ENCODE measurements around the gene UBXN11.
"Not testable (repeated sequence)": the region's sequence is repeated elsewhere in the genome, so short reads cannot be mapped to it uniquely, and the experiment has no call there.

The UBXN11 gene

GRCh38 chr1:26293911-26294463 is 12.4 kb downstream of the UBXN11 start:
- no peak for ATAC-seq (replicated peaks; ENCODE audit: extremely low read depth, poor library complexity, severe bottlenecking)
- H3K36me3 Mint-ChIP-seq (ENCODE audit: insufficient read depth): peaks cover 3% of the 10 kb centered on the region

GRCh38 chr1:26292735-26293134 is 13.7 kb downstream of the UBXN11 start:
- H3K4me3 Mint-ChIP-seq; H3K36me3 Mint-ChIP-seq (ENCODE audit: insufficient read depth); H3K9me3 Mint-ChIP-seq; ATAC-seq (replicated peaks; ENCODE audit: extremely low read depth, poor library complexity, severe bottlenecking); DNase-seq (ENCODE audit: low spot score in 2 of 2); H3K27me3 Mint-ChIP-seq: not testable (repeated sequence)
- H3K4me1 Mint-ChIP-seq: peaks cover 72% of the 10 kb centered on the region
- H3K27ac Mint-ChIP-seq (ENCODE audit: low read depth): peak overlapping the region; percentile 85

More at GRCh38 chr1:26293911-26294463, 12.4 kb downstream of the UBXN11 start:
- H3K4me1 Mint-ChIP-seq: peaks cover 59% of the 10 kb centered on the region
- no peak overlapping the region for H3K4me3 Mint-ChIP-seq
- DNase-seq (ENCODE audit: low spot score in 2 of 2): no peak
- no peaks in the 10 kb centered on the region for H3K9me3 Mint-ChIP-seq
- H3K27me3 Mint-ChIP-seq: no peaks in the 10 kb centered on the region
- no peak overlapping the region for H3K27ac Mint-ChIP-seq (ENCODE audit: low read depth)

DNA sequence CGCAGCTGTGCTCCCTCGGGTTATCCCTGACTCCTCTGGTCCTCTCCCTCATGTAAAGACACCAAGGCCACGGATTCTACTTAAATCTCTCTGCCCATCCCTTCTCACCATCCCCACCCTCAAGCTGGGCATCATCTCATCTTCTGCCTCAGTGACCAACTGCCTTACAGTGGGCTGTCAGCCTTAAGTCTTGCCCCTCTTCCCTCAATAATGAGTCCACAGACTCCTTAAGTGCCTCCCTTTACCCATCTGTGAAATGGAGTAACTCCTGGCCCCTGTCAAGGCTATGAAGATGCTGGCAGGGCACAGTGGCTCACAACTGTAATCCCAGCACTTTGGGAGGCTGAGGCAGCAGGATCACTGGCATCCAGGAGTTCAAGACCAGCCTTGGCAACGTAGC is 14.5 kb downstream of the UBXN11 start:
- Mint-ChIP-seq H3K9me3 (no peaks in the 10 kb centered on the region), H3K36me3 (ENCODE audit: insufficient read depth) (peaks cover 3% of the 10 kb centered on the region), H3K4me3 (peak overlapping the region; percentile 61), H3K27ac (ENCODE audit: low read depth) (peak overlapping the region; percentile 85), H3K27me3 (no peaks in the 10 kb centered on the region), H3K4me1 (peaks cover 80% of the 10 kb centered on the region)
- DNase-seq (ENCODE audit: low spot score in 2 of 2) (no peak), ATAC-seq (replicated peaks; ENCODE audit: extremely low read depth, poor library complexity, severe bottlenecking) (no peak)

- H3K4me1 Mint-ChIP-seq: peaks cover 82% of the 10 kb centered on the region
- H3K27ac Mint-ChIP-seq (ENCODE audit: low read depth): peak overlapping the region; percentile 85
- H3K9me3 Mint-ChIP-seq: no peaks in the 10 kb centered on the region
- DNase-seq (ENCODE audit: low spot score in 2 of 2) (no peak), ATAC-seq (replicated peaks; ENCODE audit: extremely low read depth, poor library complexity, severe bottlenecking) (no peak)
- peaks cover 3% of the 10 kb centered on the region for H3K36me3 Mint-ChIP-seq (ENCODE audit: insufficient read depth)
- H3K4me3 Mint-ChIP-seq: peak overlapping the region; percentile 61
- H3K27me3 Mint-ChIP-seq: no peaks in the 10 kb centered on the region
Observed at GRCh38 chr1:26291433-26291832, 15.0 kb downstream of the UBXN11 start.

- no peaks in the 10 kb centered on the region for H3K27me3 Mint-ChIP-seq
- H3K9me3 Mint-ChIP-seq: no peaks in the 10 kb centered on the region
- ATAC-seq (replicated peaks; ENCODE audit: extremely low read depth, poor library complexity, severe bottlenecking) (no peak), DNase-seq (ENCODE audit: low spot score in 2 of 2) (no peak)
- H3K4me1 Mint-ChIP-seq: peaks cover 81% of the 10 kb centered on the region
- peak overlapping the region; percentile 93 for H3K27ac Mint-ChIP-seq (ENCODE audit: low read depth)
- peak overlapping the region; percentile 71 for H3K4me3 Mint-ChIP-seq
- peaks cover 3% of the 10 kb centered on the region for H3K36me3 Mint-ChIP-seq (ENCODE audit: insufficient read depth)
Observed at GRCh38 chr1:26290882-26291261, 15.6 kb downstream of the UBXN11 start.

DNA sequence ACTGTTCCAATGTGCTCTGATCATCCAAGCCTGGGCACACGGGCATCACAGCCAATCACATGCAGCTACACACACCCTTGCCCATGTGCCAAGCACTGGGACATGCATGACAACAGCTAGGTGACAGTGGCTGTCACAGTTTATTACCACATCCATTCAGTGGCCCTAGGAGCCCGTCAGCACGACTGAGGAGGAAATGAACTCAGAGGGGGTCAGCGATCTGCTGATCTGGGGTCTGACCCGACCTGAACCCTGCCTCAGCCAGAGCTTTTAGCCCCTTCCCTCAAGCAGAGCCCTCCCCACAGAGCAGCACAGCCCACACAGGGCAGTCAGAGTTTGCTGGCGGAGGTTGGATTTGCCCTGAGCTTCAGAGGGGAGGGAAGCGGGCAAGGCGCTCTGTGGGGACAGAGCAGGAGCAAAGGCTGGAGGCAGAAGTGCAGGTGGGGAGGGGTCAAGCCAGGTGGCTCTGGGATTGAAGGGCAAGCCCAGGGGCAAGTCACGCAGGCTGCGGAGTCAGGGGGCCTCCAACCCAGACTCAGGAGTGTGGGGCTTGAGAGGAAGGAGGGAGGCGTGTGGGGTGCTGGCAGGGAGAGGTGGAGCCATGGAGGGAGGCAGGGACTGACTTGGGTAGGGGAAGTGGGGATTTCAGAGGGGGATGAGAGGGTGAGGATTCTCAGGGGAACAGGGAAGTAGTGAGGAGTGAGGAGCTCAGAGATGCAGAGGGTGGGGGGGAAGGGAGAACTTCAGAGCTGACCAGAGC is 16.1 kb downstream of the UBXN11 start:
- Mint-ChIP-seq H3K9me3 (no peaks in the 10 kb centered on the region), H3K4me3 (peak overlapping the region; percentile 71), H3K27me3 (no peaks in the 10 kb centered on the region), H3K4me1 (peaks cover 79% of the 10 kb centered on the region), H3K27ac (ENCODE audit: low read depth) (peak overlapping the region; percentile 93), H3K36me3 (ENCODE audit: insufficient read depth) (peaks cover 6% of the 10 kb centered on the region)
- no peak for ATAC-seq (replicated peaks; ENCODE audit: extremely low read depth, poor library complexity, severe bottlenecking)
- DNase-seq (ENCODE audit: low spot score in 2 of 2): no peak

GRCh38 chr1:26289158-26290059 is 17.0 kb downstream of the UBXN11 start:
- Mint-ChIP-seq H3K36me3 (ENCODE audit: insufficient read depth) (peaks cover 11% of the 10 kb centered on the region), H3K4me1 (peaks cover 80% of the 10 kb centered on the region), H3K9me3 (no peaks in the 10 kb centered on the region), H3K4me3 (peak overlapping the region; percentile 71), H3K27ac (ENCODE audit: low read depth) (peak overlapping the region; percentile 93), H3K27me3 (no peaks in the 10 kb centered on the region)
- no peak for DNase-seq (ENCODE audit: low spot score in 2 of 2)
- peak; percentile 9 for ATAC-seq (replicated peaks; ENCODE audit: extremely low read depth, poor library complexity, severe bottlenecking)

DNA sequence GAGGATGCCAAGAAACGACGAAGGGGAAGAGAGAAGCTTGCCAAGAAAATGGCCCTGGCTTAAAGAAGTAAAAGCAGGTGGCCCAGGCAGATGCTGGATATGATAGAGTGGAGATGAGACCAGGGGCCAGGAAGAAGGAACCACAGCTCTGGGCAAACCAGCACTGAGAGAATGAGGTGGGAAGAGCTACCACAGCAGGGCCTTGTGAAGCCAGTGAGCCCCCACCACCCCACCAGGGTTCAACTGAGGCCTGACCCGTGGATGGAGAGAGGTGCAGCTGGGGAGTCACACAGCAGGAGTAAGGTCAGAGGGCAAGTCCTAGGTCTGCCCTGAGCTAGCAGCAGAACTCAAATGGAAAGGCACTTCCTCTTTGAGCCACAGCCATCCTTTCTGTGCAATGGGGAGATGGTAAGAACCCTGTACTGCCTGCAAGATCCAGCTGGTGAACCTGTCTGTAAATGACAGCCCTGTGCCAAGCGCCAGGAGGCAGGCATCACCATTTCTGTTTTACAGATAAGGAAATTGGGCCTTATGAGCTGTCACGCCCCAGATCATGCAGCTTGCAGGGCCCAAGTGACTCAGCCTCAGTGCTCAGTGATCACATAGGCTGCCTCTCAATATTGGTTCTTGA is 18.0 kb downstream of the UBXN11 start:
- Mint-ChIP-seq H3K9me3 (no peaks in the 10 kb centered on the region), H3K4me3 (peak overlapping the region; percentile 71), H3K4me1 (peaks cover 89% of the 10 kb centered on the region), H3K36me3 (ENCODE audit: insufficient read depth) (peaks cover 16% of the 10 kb centered on the region), H3K27me3 (no peaks in the 10 kb centered on the region), H3K27ac (ENCODE audit: low read depth) (peak overlapping the region; percentile 93)
- no peak for DNase-seq (ENCODE audit: low spot score in 2 of 2)
- ATAC-seq (replicated peaks; ENCODE audit: extremely low read depth, poor library complexity, severe bottlenecking): no peak

DNA sequence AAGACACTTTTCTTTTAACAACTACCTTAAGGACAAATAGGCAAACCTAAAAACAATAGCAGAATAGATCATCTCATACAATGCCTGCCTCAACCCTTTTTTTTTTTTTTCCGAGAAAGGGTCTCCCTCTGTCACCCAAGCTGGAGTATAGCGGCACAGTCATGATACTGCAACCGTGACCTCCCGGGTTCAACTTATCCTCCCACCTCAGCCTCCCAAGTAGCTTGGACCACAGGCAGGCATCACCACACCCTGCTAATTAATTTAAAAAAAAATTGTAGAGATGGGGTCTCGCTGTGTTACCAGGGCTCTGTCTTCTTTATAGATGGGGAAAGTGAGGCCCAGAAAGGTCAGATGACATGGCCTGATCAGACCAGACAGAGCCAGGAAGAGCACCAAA is 18.6 kb downstream of the UBXN11 start:
- no peak for DNase-seq (ENCODE audit: low spot score in 2 of 2)

DNA sequence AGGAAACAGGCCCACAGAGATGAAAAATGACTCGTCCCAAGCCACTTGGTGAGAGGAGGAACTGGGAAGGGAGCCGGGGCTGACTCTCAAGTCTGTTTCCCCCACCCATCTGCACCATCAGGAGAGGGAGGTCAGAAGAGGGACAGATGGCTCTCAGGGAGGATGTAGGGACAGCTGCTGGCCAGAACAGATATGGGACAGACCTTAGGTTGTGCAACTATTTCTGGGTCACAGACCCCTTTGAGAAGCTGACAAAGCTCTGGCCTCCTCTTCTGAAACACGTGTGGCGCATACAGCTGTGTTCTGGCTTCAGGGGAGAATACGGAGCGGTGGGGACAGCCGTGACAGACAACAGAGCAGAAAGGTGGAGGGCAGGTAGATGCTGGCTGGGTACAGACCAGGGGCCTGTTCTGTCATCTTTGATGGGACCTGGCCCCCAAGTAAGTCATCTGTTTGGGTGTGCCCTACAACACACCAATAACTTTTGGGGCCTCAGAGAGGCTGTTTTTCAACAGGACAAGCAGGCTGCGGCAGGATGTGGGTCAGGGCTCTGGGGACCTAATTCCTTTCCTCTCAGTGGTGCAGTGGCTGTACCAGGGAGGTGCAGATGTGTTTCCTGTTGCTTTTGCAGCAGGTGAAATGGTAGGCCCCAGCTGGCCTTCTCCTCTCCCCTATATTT is 19.3 kb downstream of the UBXN11 start:
- Mint-ChIP-seq H3K27ac (ENCODE audit: low read depth) (peak overlapping the region; percentile 93), H3K9me3 (no peaks in the 10 kb centered on the region), H3K4me3 (peak overlapping the region; percentile 71), H3K4me1 (peaks cover 91% of the 10 kb centered on the region), H3K36me3 (ENCODE audit: insufficient read depth) (peaks cover 21% of the 10 kb centered on the region), H3K27me3 (no peaks in the 10 kb centered on the region)
- DNase-seq (ENCODE audit: low spot score in 2 of 2): peak; percentile 45 to 61
- ATAC-seq (replicated peaks; ENCODE audit: extremely low read depth, poor library complexity, severe bottlenecking): peak; percentile 59

More for the DNA sequence above, 18.6 kb downstream of the UBXN11 start:
- H3K27me3 Mint-ChIP-seq: no peaks in the 10 kb centered on the region
- peaks cover 21% of the 10 kb centered on the region for H3K36me3 Mint-ChIP-seq (ENCODE audit: insufficient read depth)
- no peak for ATAC-seq (replicated peaks; ENCODE audit: extremely low read depth, poor library complexity, severe bottlenecking)
- H3K4me3 Mint-ChIP-seq: peak overlapping the region; percentile 71
- peaks cover 91% of the 10 kb centered on the region for H3K4me1 Mint-ChIP-seq
- H3K9me3 Mint-ChIP-seq: no peaks in the 10 kb centered on the region
- peak overlapping the region; percentile 93 for H3K27ac Mint-ChIP-seq (ENCODE audit: low read depth)

GRCh38 chr1:26286064-26286416 is 20.4 kb downstream of the UBXN11 start:
- no peaks in the 10 kb centered on the region for H3K9me3 Mint-ChIP-seq
- H3K27me3 Mint-ChIP-seq: no peaks in the 10 kb centered on the region
- ATAC-seq (replicated peaks; ENCODE audit: extremely low read depth, poor library complexity, severe bottlenecking): no peak
- peak overlapping the region; percentile 87 for H3K27ac Mint-ChIP-seq (ENCODE audit: low read depth)
- peaks cover 32% of the 10 kb centered on the region for H3K36me3 Mint-ChIP-seq (ENCODE audit: insufficient read depth)
- peaks cover 88% of the 10 kb centered on the region for H3K4me1 Mint-ChIP-seq
- no peak for DNase-seq (ENCODE audit: low spot score in 2 of 2)
- H3K4me3 Mint-ChIP-seq: peak overlapping the region; percentile 66

Data from central memory CD8-positive, alpha-beta T cell (primary cell).